ENCODE data around the gene RCOR1.

- TF ChIP-seq, protein P1, sequence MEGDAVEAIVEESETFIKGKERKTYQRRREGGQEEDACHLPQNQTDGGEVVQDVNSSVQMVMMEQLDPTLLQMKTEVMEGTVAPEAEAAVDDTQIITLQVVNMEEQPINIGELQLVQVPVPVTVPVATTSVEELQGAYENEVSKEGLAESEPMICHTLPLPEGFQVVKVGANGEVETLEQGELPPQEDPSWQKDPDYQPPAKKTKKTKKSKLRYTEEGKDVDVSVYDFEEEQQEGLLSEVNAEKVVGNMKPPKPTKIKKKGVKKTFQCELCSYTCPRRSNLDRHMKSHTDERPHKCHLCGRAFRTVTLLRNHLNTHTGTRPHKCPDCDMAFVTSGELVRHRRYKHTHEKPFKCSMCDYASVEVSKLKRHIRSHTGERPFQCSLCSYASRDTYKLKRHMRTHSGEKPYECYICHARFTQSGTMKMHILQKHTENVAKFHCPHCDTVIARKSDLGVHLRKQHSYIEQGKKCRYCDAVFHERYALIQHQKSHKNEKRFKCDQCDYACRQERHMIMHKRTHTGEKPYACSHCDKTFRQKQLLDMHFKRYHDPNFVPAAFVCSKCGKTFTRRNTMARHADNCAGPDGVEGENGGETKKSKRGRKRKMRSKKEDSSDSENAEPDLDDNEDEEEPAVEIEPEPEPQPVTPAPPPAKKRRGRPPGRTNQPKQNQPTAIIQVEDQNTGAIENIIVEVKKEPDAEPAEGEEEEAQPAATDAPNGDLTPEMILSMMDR (IDR thresholded peaks at IDR 0.05; ENCODE audit: poor library complexity): peak; percentile 75
- TF ChIP-seq EZH2phosphoT487 (IDR thresholded peaks at IDR 0.05; ENCODE audit: low read depth, severe bottlenecking, unreplicated experiment): no peak
Measured at GRCh38 chr14:102774391-102775153, 182.1 kb downstream of the RCOR1 start.

Measured in hepatocyte (in vitro differentiated cells).